Endothelial cell (in vitro differentiated cells): ENCODE results near the gene FBXL22. TPM values are rescaled to one million over a fixed set of nuclear protein-coding genes. Genes with fewer than 3 reads are reported as not detected.

Source experiments
- DNase-seq: peaks from one replicate; pipeline ENCODE4 v3.0.0; 2021; ENCODE audit warnings: low spot score
- H3K27ac Mint-ChIP-seq: one replicate; pipeline ENCODE4 v1.8.0; 2021; ENCODE audit warnings: mixed read lengths, inconsistent platforms; ENCODE audit not compliant: unreplicated experiment
- H3K27me3 Mint-ChIP-seq: one replicate; pipeline ENCODE4 v1.8.0; 2021; ENCODE audit warnings: mild to moderate bottlenecking, moderate library complexity, mixed read lengths, inconsistent platforms; ENCODE audit not compliant: unreplicated experiment
- H3K36me3 Mint-ChIP-seq: one replicate; pipeline ENCODE4 v1.8.0; 2021; ENCODE audit warnings: mild to moderate bottlenecking, low read depth, mixed read lengths, inconsistent platforms; ENCODE audit not compliant: unreplicated experiment
- H3K4me1 Mint-ChIP-seq: one replicate; pipeline ENCODE4 v1.8.0; 2021; ENCODE audit warnings: mild to moderate bottlenecking, mixed read lengths, inconsistent platforms; ENCODE audit not compliant: unreplicated experiment
- H3K4me3 Mint-ChIP-seq: one replicate; pipeline ENCODE4 v1.8.0; 2021; ENCODE audit warnings: mild to moderate bottlenecking, mixed read lengths, inconsistent platforms; ENCODE audit not compliant: unreplicated experiment
- H3K9me3 Mint-ChIP-seq: one replicate; pipeline ENCODE4 v1.8.0; 2021; ENCODE audit warnings: mixed read lengths, inconsistent platforms; ENCODE audit not compliant: unreplicated experiment
- long read RNA-seq: library from polyadenylated mRNA; unstranded; transcript quantifications from one replicate; pipeline ENCODE4 v2.0.0, GENCODE V29; 2020; ENCODE audit not compliant: unreplicated experiment
- total RNA-seq: library from RNA; stranded (reverse); fragmentation: NEBNext Ultra II Directional; extraction: Animal tissue kit (Norgen Biotek cat#: 25700); gene quantifications from one replicate; pipeline ENCODE4 v1.2.1, GENCODE V29; 2021; ENCODE audit not compliant: unreplicated experiment
- TF ChIP-seq, protein P1 (sequence below): fragments of 200-600 bp; sonication (generic); IDR thresholded peaks from one replicate; pipeline ENCODE4 v1.5.0; 2021; ENCODE audit warnings: antibody characterized with exemption; ENCODE audit not compliant: unreplicated experiment

Gene FBXL22, protein sequence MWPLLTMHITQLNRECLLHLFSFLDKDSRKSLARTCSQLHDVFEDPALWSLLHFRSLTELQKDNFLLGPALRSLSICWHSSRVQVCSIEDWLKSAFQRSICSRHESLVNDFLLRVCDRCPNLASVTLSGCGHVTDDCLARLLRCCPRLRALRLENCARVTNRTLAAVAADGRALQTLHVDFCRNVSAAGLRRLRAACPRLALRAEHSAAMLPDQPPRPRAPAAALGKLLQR
- 0.31 TPM for total RNA-seq
- long read RNA-seq, result 0 reads

DNA sequence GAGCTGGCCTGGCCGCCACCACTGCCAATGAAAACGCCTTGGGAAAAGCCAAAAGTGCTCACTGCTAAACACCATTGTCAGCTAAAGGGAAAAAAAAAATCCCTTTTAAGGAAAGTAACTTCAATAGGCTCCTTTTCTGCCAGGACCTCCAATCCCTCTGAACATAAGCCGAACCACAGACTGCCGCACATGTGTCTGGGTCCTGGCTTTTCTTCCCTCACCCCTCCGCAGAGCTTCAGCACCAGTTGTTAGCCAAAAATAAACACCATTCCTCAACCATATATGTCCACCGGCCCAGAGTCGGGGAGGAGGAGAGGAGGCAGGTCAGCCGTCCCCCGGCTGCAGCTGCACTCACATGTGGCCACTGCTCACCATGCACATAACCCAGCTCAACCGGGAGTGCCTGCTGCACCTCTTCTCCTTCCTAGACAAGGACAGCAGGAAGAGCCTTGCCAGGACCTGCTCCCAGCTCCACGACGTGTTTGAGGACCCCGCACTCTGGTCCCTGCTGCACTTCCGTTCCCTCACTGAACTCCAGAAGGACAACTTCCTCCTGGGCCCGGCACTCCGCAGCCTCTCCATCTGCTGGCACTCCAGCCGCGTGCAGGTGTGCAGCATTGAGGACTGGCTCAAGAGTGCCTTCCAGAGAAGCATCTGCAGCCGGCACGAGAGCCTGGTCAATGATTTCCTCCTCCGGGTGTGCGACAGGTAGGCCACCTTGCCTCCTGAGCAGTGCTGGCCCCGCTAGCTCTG, at the start of gene FBXL22:
Gene FBXL22 (plus strand): TSS at position 350 of the 753 bp plus-strand sequence. CDS start 6 bp downstream, at position 356.
- DNase-seq, result no peak
- H3K27ac Mint-ChIP-seq, result peak within 1 kb of the TSS; percentile 52
- peaks cover 35% of the 10 kb centered on the region for H3K4me1 Mint-ChIP-seq
- no peak within 1 kb of the TSS for H3K4me3 Mint-ChIP-seq
- no peaks in the 10 kb centered on the region for H3K9me3 Mint-ChIP-seq
- TF ChIP-seq, protein P1, sequence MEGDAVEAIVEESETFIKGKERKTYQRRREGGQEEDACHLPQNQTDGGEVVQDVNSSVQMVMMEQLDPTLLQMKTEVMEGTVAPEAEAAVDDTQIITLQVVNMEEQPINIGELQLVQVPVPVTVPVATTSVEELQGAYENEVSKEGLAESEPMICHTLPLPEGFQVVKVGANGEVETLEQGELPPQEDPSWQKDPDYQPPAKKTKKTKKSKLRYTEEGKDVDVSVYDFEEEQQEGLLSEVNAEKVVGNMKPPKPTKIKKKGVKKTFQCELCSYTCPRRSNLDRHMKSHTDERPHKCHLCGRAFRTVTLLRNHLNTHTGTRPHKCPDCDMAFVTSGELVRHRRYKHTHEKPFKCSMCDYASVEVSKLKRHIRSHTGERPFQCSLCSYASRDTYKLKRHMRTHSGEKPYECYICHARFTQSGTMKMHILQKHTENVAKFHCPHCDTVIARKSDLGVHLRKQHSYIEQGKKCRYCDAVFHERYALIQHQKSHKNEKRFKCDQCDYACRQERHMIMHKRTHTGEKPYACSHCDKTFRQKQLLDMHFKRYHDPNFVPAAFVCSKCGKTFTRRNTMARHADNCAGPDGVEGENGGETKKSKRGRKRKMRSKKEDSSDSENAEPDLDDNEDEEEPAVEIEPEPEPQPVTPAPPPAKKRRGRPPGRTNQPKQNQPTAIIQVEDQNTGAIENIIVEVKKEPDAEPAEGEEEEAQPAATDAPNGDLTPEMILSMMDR, result no peak
- H3K27me3 Mint-ChIP-seq, result peaks cover 20% of the 10 kb centered on the region
- peaks cover 12% of the 10 kb centered on the region for H3K36me3 Mint-ChIP-seq

DNA sequence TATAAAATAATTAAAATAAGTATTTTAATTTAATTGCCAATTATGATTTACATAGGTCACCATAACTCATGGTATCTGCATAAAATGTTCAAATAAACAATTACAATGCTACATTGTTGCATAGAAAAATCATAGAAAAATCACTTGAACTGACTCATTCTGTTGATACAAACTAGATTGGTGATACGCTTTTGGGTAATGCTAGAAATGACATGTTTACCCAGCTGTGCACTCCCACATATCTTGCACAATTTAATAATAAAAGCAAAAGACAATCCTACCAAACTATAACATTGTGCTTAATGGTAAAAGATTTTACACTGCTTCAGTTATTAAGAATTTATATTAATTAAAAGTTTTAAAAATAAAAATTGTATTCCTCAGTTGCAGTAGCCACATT, 45.8 kb upstream of the FBXL22 start:
- DNase-seq, result no peak
- Mint-ChIP-seq H3K27ac (no peak overlapping the region), H3K36me3 (no peaks in the 10 kb centered on the region), H3K4me3 (no peak overlapping the region), H3K4me1 (no peaks in the 10 kb centered on the region), H3K27me3 (no peaks in the 10 kb centered on the region), H3K9me3 (no peaks in the 10 kb centered on the region)
- TF ChIP-seq, protein P1, result no peak

DNA sequence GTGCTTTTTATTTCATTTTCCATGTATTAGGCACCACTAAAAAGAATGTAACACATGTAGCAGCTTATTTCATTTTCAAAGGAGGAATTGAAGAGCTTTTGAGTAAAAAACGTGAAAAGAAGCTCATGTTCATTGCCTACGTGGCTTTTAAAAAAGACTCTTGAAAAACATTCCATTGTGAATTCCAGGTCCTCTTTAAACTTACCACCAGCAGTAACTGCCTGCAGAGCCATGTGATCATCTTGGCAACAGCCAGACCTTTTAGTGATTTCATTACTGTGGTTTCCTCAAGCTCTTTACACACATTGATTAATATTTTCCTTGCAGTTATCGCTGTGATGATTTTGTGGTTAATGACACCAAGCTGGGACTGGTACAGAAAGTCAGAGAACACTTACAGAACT, 43.8 kb upstream of the FBXL22 start:
- Mint-ChIP-seq H3K27me3 (peaks cover 2% of the 10 kb centered on the region), H3K9me3 (no peaks in the 10 kb centered on the region), H3K27ac (no peak overlapping the region), H3K36me3 (peaks cover 7% of the 10 kb centered on the region), H3K4me3 (no peak overlapping the region), H3K4me1 (peaks cover 5% of the 10 kb centered on the region)
- no peak for DNase-seq
- TF ChIP-seq, protein P1, result no peak

DNA sequence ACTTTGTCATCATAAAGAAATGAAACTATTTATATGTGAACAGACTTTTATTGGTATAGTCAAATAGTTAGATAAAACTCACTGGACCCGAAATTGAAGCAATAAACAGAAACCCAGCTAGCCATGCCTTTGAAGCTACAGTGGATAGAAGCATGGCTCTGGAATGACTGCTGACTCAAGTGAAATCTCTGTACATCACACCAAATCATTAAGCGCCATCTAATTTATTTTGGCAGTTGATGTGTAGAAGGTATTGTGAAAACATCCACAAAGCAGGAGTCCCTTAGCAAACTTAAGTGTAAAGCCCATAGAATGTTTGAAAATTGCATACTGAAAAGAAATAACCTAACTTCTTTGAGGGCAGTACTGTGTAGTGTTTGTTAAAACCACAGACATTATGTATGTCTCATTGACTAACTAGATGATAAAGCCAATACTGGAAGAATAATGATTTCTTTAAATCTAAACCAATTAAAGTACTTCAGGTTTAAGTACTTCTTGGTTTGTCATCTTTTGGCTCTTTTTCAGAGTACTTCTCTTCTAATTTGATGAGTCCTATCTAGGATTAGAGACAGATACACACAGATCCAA, 42.8 kb upstream of the FBXL22 start:
- Mint-ChIP-seq H3K4me3 (no peak overlapping the region), H3K27ac (no peak overlapping the region), H3K27me3 (peaks cover 2% of the 10 kb centered on the region), H3K9me3 (no peaks in the 10 kb centered on the region), H3K36me3 (peaks cover 7% of the 10 kb centered on the region), H3K4me1 (peaks cover 7% of the 10 kb centered on the region)
- no peak for DNase-seq
- TF ChIP-seq, protein P1, result no peak
